OCI-LY7 (cell line): ENCODE results near the gene ZCCHC10.

ENCODE experiments used
- EZH2phosphoT487 ChIP-seq: fragments of 200-600 bp; sonication (generic); IDR thresholded peaks from 2 replicates; pipeline ENCODE4 v1.6.1; 2018; ENCODE audit warnings: low read depth, borderline replicate concordance, mild to moderate bottlenecking, mixed run types, antibody characterized with exemption, low read length, moderate library complexity, mixed read lengths
- TF ChIP-seq, protein P1 (sequence below): fragments of 200-600 bp; sonication (generic); conservative IDR thresholded peaks from 2 replicates; pipeline ENCODE4 v1.5.1; 2014; ENCODE audit warnings: mild to moderate bottlenecking, antibody characterized with exemption, low read length, moderate library complexity, mixed read lengths

DNA sequence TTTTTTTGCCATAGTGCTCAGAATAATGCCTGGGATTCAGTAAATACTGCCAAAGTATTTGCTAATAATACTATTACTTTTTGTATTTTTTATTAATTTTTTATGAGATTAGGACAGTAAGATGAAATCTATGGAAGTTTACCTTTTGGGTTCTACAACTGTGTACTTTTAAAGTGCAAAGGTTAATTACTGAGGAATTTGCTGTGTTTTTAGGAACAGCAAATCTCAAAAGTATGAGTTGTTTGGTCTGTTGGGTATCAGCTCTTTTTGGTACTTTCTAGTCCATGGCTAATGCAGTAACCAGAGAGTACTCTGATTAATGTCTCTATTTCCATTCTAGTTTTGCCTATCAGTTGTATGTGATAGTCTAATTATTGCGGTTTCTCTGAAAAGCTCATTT, 30.5 kb upstream of the ZCCHC10 start:
- TF ChIP-seq, protein P1, sequence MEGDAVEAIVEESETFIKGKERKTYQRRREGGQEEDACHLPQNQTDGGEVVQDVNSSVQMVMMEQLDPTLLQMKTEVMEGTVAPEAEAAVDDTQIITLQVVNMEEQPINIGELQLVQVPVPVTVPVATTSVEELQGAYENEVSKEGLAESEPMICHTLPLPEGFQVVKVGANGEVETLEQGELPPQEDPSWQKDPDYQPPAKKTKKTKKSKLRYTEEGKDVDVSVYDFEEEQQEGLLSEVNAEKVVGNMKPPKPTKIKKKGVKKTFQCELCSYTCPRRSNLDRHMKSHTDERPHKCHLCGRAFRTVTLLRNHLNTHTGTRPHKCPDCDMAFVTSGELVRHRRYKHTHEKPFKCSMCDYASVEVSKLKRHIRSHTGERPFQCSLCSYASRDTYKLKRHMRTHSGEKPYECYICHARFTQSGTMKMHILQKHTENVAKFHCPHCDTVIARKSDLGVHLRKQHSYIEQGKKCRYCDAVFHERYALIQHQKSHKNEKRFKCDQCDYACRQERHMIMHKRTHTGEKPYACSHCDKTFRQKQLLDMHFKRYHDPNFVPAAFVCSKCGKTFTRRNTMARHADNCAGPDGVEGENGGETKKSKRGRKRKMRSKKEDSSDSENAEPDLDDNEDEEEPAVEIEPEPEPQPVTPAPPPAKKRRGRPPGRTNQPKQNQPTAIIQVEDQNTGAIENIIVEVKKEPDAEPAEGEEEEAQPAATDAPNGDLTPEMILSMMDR: no peak
- no peak for TF ChIP-seq EZH2phosphoT487
